Heart right ventricle (tissue), 16 donors: ENCODE results near the gene LAGE3. TPM values are rescaled to one million over a fixed set of nuclear protein-coding genes. Genes with fewer than 3 reads are reported as not detected.

Experiments
- ATAC-seq, 8 donors: fragments of 200-7000 bp; cut with Tn5 transposase; one replicate each; pipeline ENCODE4 v1.9.1; 2020; ENCODE audit warnings: mild to moderate bottlenecking in 8 of 8, moderate library complexity in 8 of 8, moderate number of reproducible peaks in 1 of 8
- DNase-seq, 2 donors: peaks; one replicate each; pipeline ENCODE4 v3.0.0-alpha.2; 2020
- H3K27ac ChIP-seq, 10 donors: fragments of 200-600 bp; sonication (generic) in 2 of 10; one replicate each; pipeline versions ENCODE4 v1.5.0 to v1.8.0; 2020 to 2022; ENCODE audit warnings: mild to moderate bottlenecking in 3 of 10
- H3K27me3 ChIP-seq, 7 donors: fragments of 200-600 bp; one replicate each; pipeline ENCODE4 v1.8.0; 2021 to 2022; ENCODE audit warnings: mild to moderate bottlenecking in 2 of 7
- H3K36me3 ChIP-seq, 9 donors: fragments of 200-600 bp; sonication (generic) in 1 of 9; one replicate each; pipeline versions ENCODE4 v1.5.0 to v1.8.0; 2020 to 2022; ENCODE audit warnings: mild to moderate bottlenecking in 2 of 9
- H3K4me1 ChIP-seq, 9 donors: fragments of 200-600 bp; sonication (generic) in 1 of 9; one replicate each; pipeline versions ENCODE4 v1.5.0 to v1.8.0; 2020 to 2022; ENCODE audit warnings: mild to moderate bottlenecking in 4 of 9
- H3K4me3 ChIP-seq, 10 donors: fragments of 200-600 bp; sonication (generic) in 2 of 10; one replicate each; pipeline versions ENCODE4 v1.5.0 to v1.8.0; 2020 to 2022; ENCODE audit warnings: mild to moderate bottlenecking in 7 of 10, moderate library complexity in 2 of 10
- H3K9me3 ChIP-seq, 11 donors: fragments of 200-600 bp in 10 of 11; sonication (generic) in 2 of 11; one replicate each; pipeline versions ENCODE4 v1.5.0 to v1.8.0; 2013 to 2022; ENCODE audit warnings: mild to moderate bottlenecking in 2 of 11, control low read depth in 1 of 11, moderate library complexity in 1 of 11
- CTCF ChIP-seq, 9 donors: fragments of 200-600 bp; sonication (generic) in 2 of 9; IDR thresholded peaks; one replicate each; pipeline versions ENCODE4 v1.5.0 to v1.8.0; 2021 to 2022; ENCODE audit warnings: antibody characterized with exemption in 9 of 9, mild to moderate bottlenecking in 5 of 9, moderate library complexity in 1 of 9
- WGBS, 2 donors: extraction: QIAGEN DNeasy Blood & Tissue Kit; methylation state at CpG; one replicate each; pipeline ENCODE4 v1.1.7; 2013; ENCODE audit warnings: inconsistent platforms in 1 of 2; 5-methylcytosine and 5-hydroxymethylcytosine counted together
- intact Hi-C, 10 donors: fragments of 100-400 bp; cut with DNase I; formaldehyde crosslinking; loops; one replicate each; pipeline versions ENCODE4 v1.11.1 to v1.14.2; 2022
- microRNA-seq, 2 donors: library from miRNA; unstranded; fragments of <30 nt; microRNA quantifications; one replicate each; pipeline ENCODE4 v1.2.0, GENCODE V29; 2021
- polyA plus RNA-seq, 2 donors: library from polyadenylated mRNA; stranded (reverse); fragments of 200-250 nt; gene quantifications; one replicate each; pipeline ENCODE4 v1.2.3, GENCODE V29; 2013
- total RNA-seq, 10 donors: library from RNA; stranded (reverse); fragmentation: NEBNext Ultra II Directional in 3 of 10; extraction: Animal tissue kit (Norgen Biotek cat#: 25700) in 3 of 10; gene quantifications; one replicate each; pipeline versions ENCODE4 v1.2.1 to v1.2.4, GENCODE V29; 2021 to 2023
- donor health status: Arrhythmogenic right ventricular cardiomyopathy.
- donor health status: ischemic (EF 13 %, LVEDD 7.1; RV severe dilation, severe dysfunction).
- donor health status: healthy with polysubstance abuse.
- donor health status: DM: no; HTN: yes; CAD: no.
- donor health status: DM: no; HTN: no; CAD: no.
- donor health status: ischemic (EF 25% LVEDD 6.9; RV normal size, moderate dysfunction).
- donor health status: ischemic (EF 25% LVEDD 5.7; RV mildly dilated, moderate dysfunction).
- donor health status: healthy.
- donor health status: DM: yes; HTN: yes; CAD: no.
- donor health status: Ischemic cardiomyopathy.
- donor health status: ischemic (EF 35%, LVEDD 5.7; RV mildly dilated, moderate dysfunction).
- donor health status: nonischemic (EF 11% LVEDD 7.7; RV severe dilation, severe dysfunction).
- donor health status: DM: yes; HTN: yes; CAD: no.
- donor health status: PGD.
- donor health status: ischemic (EF 29% LVEDD 5.4; RV normal size, mild dysfunction).
- donor health status: nonischemic (EF 23%, LVEDD 6.1; RV moderate dilation, normal function).

Gene LAGE3
- total and polyA plus RNA-seq, 12 donors: 7.5 to 38.2 (median 17.7) TPM

- 83 to 87% methylated on average over 2 of the region's 2 CpGs for WGBS, 2 donors
- TF ChIP-seq CTCF (IDR thresholded peaks at IDR 0.05): no peak
- DNase-seq (no peak), ATAC-seq (no peak)
- Histone ChIP-seq H3K4me1 (peaks cover 0 to 30% (median 17%) of the 10 kb centered on the region in 9 donors), H3K9me3 (no peaks in the 10 kb centered on the region), H3K27me3 (no peaks in the 10 kb centered on the region), H3K36me3 (peaks cover 0 to 29% (median 0%) of the 10 kb centered on the region in 9 donors), H3K27ac (peak overlapping the region in 3 of 10 donors; percentile 81 to 90 (median 84)), H3K4me3 (peak overlapping the region in 6 of 10 donors; percentile 71 to 84 (median 79))
- intact Hi-C loops: no loop called here
Observed at GRCh38 chrX:154429711-154430110, 49.4 kb downstream of the LAGE3 start.

GRCh38 chrX:154428176-154429171 is 50.6 kb downstream of the LAGE3 start, which contains the start of gene ATP6AP1:
Gene ATP6AP1, plus strand, starts transcription at chrX:154428677. Its CDS starts 16 bp downstream, at chrX:154428693.
- ATAC-seq (peak; percentile 95 to 99 (median 98)), DNase-seq (peak; percentile 92 to 94)
- peak within 1 kb of the TSS; percentile 58 to 87 (median 76) for H3K4me3 ChIP-seq
- peaks cover 0 to 30% (median 17%) of the 10 kb centered on the region in 9 donors for H3K4me1 ChIP-seq
- H3K36me3 ChIP-seq: peaks cover 0 to 18% (median 0%) of the 10 kb centered on the region in 9 donors
- no peaks in the 10 kb centered on the region for H3K27me3 ChIP-seq
- 7 to 14% methylated on average over 56 to 87 of the region's 87 CpGs for WGBS, 2 donors
- TF ChIP-seq CTCF (IDR thresholded peaks at IDR 0.05): peak in 2 of 9 donors; percentile 30
- no peaks in the 10 kb centered on the region for H3K9me3 ChIP-seq
- intact Hi-C loops: no loop called here
- H3K27ac ChIP-seq: peak within 1 kb of the TSS; percentile 58 to 90 (median 82)

Small RNA genes lying within 50 kb of the gene (microRNA-seq; reads per million reads assigned to microRNA genes)
- gene MIR6858: 0 reads per million in 2 donors

Other genes starting within 250 kb of the LAGE3 start
- gene OPN1MW3, start 221.7 kb downstream of the LAGE3 start, total RNA-seq: not detected
- gene OPN1MW3, start 221.7 kb downstream of the LAGE3 start, polyA plus RNA-seq: not detected
- gene TEX28, start 184.2 kb downstream of the LAGE3 start, total RNA-seq: not detected
- gene TEX28, start 184.2 kb downstream of the LAGE3 start, polyA plus RNA-seq: not detected
- gene TKTL1, start 183.5 kb downstream of the LAGE3 start, total RNA-seq: 10 to 100 TPM in 5 of 10 donors, 1 to 10 TPM in 5; 3.7 to 14.1 (median 9.2) TPM
- 1 to 10 TPM; 2.6 to 5.7 TPM for gene TKTL1, start 183.5 kb downstream of the LAGE3 start, polyA plus RNA-seq
- 100 to 1,000 TPM; 139 to 288 (median 181) TPM for gene FLNA, start 104.6 kb downstream of the LAGE3 start, total RNA-seq
- 100 to 1,000 TPM; 368 to 442 TPM for gene FLNA, start 104.6 kb downstream of the LAGE3 start, polyA plus RNA-seq
- gene EMD, start 100.0 kb downstream of the LAGE3 start, total RNA-seq: 10 to 100 TPM; 47.8 to 74.1 (median 59.6) TPM
- gene EMD, start 100.0 kb downstream of the LAGE3 start, polyA plus RNA-seq: 100 to 1,000 TPM in 1 of 2 donors, 10 to 100 TPM in 1; 54.8 to 170 TPM
- 1,000 to 10,000 TPM; 1,543 to 2,503 (median 1,867) TPM for gene RPL10, start 80.9 kb downstream of the LAGE3 start, total RNA-seq
- gene RPL10, start 80.9 kb downstream of the LAGE3 start, polyA plus RNA-seq: 1,000 to 10,000 TPM; 2,102 to 7,085 TPM
- 10 to 100 TPM; 35.2 to 57.1 (median 46.9) TPM for gene DNASE1L1, start 70.0 kb downstream of the LAGE3 start, total RNA-seq
- 10 to 100 TPM; 27.2 to 55.0 TPM for gene DNASE1L1, start 70.0 kb downstream of the LAGE3 start, polyA plus RNA-seq
- gene TAFAZZIN, start 67.7 kb downstream of the LAGE3 start, total RNA-seq: 10 to 100 TPM; 28.4 to 42.6 (median 33.7) TPM
- 100 to 1,000 TPM in 1 of 2 donors, 10 to 100 TPM in 1; 38.2 to 112 TPM for gene TAFAZZIN, start 67.7 kb downstream of the LAGE3 start, polyA plus RNA-seq
- 100 to 1,000 TPM in 3 of 10 donors, 10 to 100 TPM in 7; 69.5 to 113 (median 90.6) TPM for gene ATP6AP1, start 50.6 kb downstream of the LAGE3 start, total RNA-seq
- 100 to 1,000 TPM in 1 of 2 donors, 10 to 100 TPM in 1; 26.0 to 103 TPM for gene ATP6AP1, start 50.6 kb downstream of the LAGE3 start, polyA plus RNA-seq
- gene GDI1, start 42.1 kb downstream of the LAGE3 start, total RNA-seq: 100 to 1,000 TPM in 1 of 10 donors, 10 to 100 TPM in 9; 67.5 to 101 (median 77.5) TPM
- gene GDI1, start 42.1 kb downstream of the LAGE3 start, polyA plus RNA-seq: 100 to 1,000 TPM; 111 to 117 TPM
- gene FAM50A, start 35.1 kb downstream of the LAGE3 start, total RNA-seq: 10 to 100 TPM; 25.5 to 59.9 (median 34.7) TPM
- 100 to 1,000 TPM; 134 to 167 TPM for gene FAM50A, start 35.1 kb downstream of the LAGE3 start, polyA plus RNA-seq
- gene PLXNA3, start 21.0 kb downstream of the LAGE3 start, total RNA-seq: 10 to 100 TPM; 11.6 to 35.3 (median 16.7) TPM
- gene PLXNA3, start 21.0 kb downstream of the LAGE3 start, polyA plus RNA-seq: 10 to 100 TPM in 1 of 2 donors, 1 to 10 TPM in 1; 9.7 to 18.9 TPM
- gene UBL4A, start 7.3 kb upstream of the LAGE3 start, total RNA-seq: 10 to 100 TPM; 45.8 to 69.4 (median 50.4) TPM
- 10 to 100 TPM; 33.1 to 48.3 TPM for gene UBL4A, start 7.3 kb upstream of the LAGE3 start, polyA plus RNA-seq
- 10 to 100 TPM in 7 of 10 donors, 1 to 10 TPM in 3; 8.7 to 19.8 (median 11.7) TPM for gene SLC10A3, start 11.3 kb upstream of the LAGE3 start, total RNA-seq
- gene SLC10A3, start 11.3 kb upstream of the LAGE3 start, polyA plus RNA-seq: 10 to 100 TPM; 11.9 to 38.1 TPM
- 10 to 100 TPM; 36.5 to 73.9 (median 48.4) TPM for gene FAM3A, start 37.0 kb upstream of the LAGE3 start, total RNA-seq
- 10 to 100 TPM; 69.1 to 76.6 TPM for gene FAM3A, start 37.0 kb upstream of the LAGE3 start, polyA plus RNA-seq
- gene G6PD, start 67.6 kb upstream of the LAGE3 start, total RNA-seq: 10 to 100 TPM in 4 of 10 donors, 1 to 10 TPM in 6; 5.0 to 20.9 (median 8.5) TPM
- gene G6PD, start 67.6 kb upstream of the LAGE3 start, polyA plus RNA-seq: 10 to 100 TPM; 10.3 to 19.2 TPM
- 10 to 100 TPM; 11.6 to 21.7 (median 15.1) TPM for gene IKBKG, start 68.3 kb upstream of the LAGE3 start, total RNA-seq
- 10 to 100 TPM; 14.6 to 27.0 TPM for gene IKBKG, start 68.3 kb upstream of the LAGE3 start, polyA plus RNA-seq
- not detected for gene CTAG1A, start 105.9 kb upstream of the LAGE3 start, total RNA-seq
- not detected for gene CTAG1A, start 105.9 kb upstream of the LAGE3 start, polyA plus RNA-seq
- gene CTAG1B, start 140.0 kb upstream of the LAGE3 start, total RNA-seq: not detected
- gene CTAG1B, start 140.0 kb upstream of the LAGE3 start, polyA plus RNA-seq: not detected
- gene CTAG2, start 174.3 kb upstream of the LAGE3 start, total RNA-seq: not detected
- not detected for gene CTAG2, start 174.3 kb upstream of the LAGE3 start, polyA plus RNA-seq